NCI-H2029 (cell line): ENCODE results near the gene KDM2B.

ENCODE experiments used
- DNase-seq: peaks from one replicate; lab custom pipeline; 2025; lab: John Stamatoyannopoulos, UW

KDM2B gene

GRCh38 chr12:121383601-121384021 is 197.2 kb downstream of the KDM2B start:
- no peak for DNase-seq

GRCh38 chr12:121379945-121380344 is 200.9 kb downstream of the KDM2B start:
- no peak for DNase-seq
